Neural cell (in vitro differentiated cells): Measurements from ENCODE around the gene MINK1.

Source experiments
- CTCF ChIP-seq: fragments of 450-650 bp; IDR thresholded peaks from 2 replicates; pipeline ENCODE4 v1.5.1; 2014; ENCODE audit warnings: antibody characterized with exemption, mild to moderate bottlenecking, moderate library complexity; ENCODE audit not compliant: poor library complexity, severe bottlenecking
- EP300 ChIP-seq: fragments of 450-650 bp; conservative IDR thresholded peaks from 2 replicates; pipeline ENCODE4 v1.6.1; 2014; ENCODE audit warnings: antibody characterized with exemption, mild to moderate bottlenecking, moderate library complexity; ENCODE audit not compliant: poor library complexity, severe bottlenecking
- REST ChIP-seq: IDR thresholded peaks from 2 replicates; pipeline ENCODE4 v1.6.1; 2012; ENCODE audit warnings: borderline replicate concordance

- TF ChIP-seq CTCF, result no peak
- no peak for TF ChIP-seq EP300
- TF ChIP-seq REST, result no peak
Measured at GRCh38 chr17:4818276-4818675, 14.9 kb upstream of the MINK1 start.
